B cell (primary cell): ENCODE results near the gene RPLP1. TPM values are rescaled to one million over a fixed set of nuclear protein-coding genes. Genes with fewer than 3 reads are reported as not detected.

ENCODE experiments used
- ATAC-seq: fragments of 200-7000 bp; cut with Tn5 transposase; one replicate; pipeline ENCODE4 v1.10.0; 2021; ENCODE audit warnings: low read depth, mild to moderate bottlenecking, moderate number of reproducible peaks, moderate library complexity
- CTCF ChIA-PET: fragments of 350-600 bp; sonication (Branson Sonifier 250); formaldehyde crosslinking; loops from one replicate; lab custom pipeline; 2021; ENCODE audit warnings: antibody characterized with exemption, inconsistent platforms; lab: Charles Lee
- POLR2A ChIA-PET: fragments of 350-600 bp; sonication (Branson Sonifier 250); formaldehyde crosslinking; loops from one replicate; lab custom pipeline; 2021; ENCODE audit warnings: antibody characterized with exemption; lab: Charles Lee
- DNase-seq: peaks from one replicate; pipeline ENCODE4 v3.0.0; 2013
- H2AFZ ChIP-seq: 2 replicates; pipeline ENCODE4 v1.6.1; 2012; ENCODE audit warnings: mild to moderate bottlenecking, low read depth, low read length; ENCODE audit not compliant: insufficient read depth, poor library complexity, severe bottlenecking
- H3K27ac ChIP-seq, 2 donors: 1 replicate in 1 of 2; 2 replicates in 1 of 2; pipeline ENCODE4 v1.5.1; 2012 to 2013; ENCODE audit warnings: low read length in 2 of 2, mild to moderate bottlenecking in 2 of 2, moderate library complexity in 1 of 2
- H3K27me3 ChIP-seq, 4 experiments: fragments of 200-600 bp in 1 of 4; sonication (generic) in 1 of 4; replicated peaks in 1 of 4; 1 replicate in 2 of 4; 2 replicates in 2 of 4; pipeline versions ENCODE4 v1.6.1 to v1.7.0; 2013 to 2016; ENCODE audit warnings: low read length in 3 of 4, mild to moderate bottlenecking in 2 of 4, mixed read lengths in 1 of 4, moderate library complexity in 1 of 4; ENCODE audit not compliant: insufficient read depth in 4 of 4, control insufficient read depth in 3 of 4; ENCODE audit errors: control extremely low read depth in 1 of 4
- H3K36me3 ChIP-seq, 2 experiments: replicated peaks in 1 of 2; 1 replicate in 1 of 2; 2 replicates in 1 of 2; pipeline versions ENCODE4 v1.6.1 to v1.7.1; 2013; ENCODE audit warnings: low read length in 1 of 2; ENCODE audit not compliant: insufficient read depth in 2 of 2, control insufficient read depth in 1 of 2; ENCODE audit errors: control extremely low read depth in 1 of 2, extremely low read depth in 1 of 2
- H3K4me1 ChIP-seq, 2 donors: fragments of 200-600 bp in 1 of 2; sonication (generic) in 1 of 2; 1 replicate in 1 of 2; 2 replicates in 1 of 2; pipeline versions ENCODE4 v1.5.1 to v1.6.1; 2013 to 2017; ENCODE audit warnings: low read length in 2 of 2; ENCODE audit not compliant: control insufficient read depth in 2 of 2, insufficient read depth in 2 of 2
- H3K4me2 ChIP-seq: replicated peaks from 2 replicates; pipeline ENCODE3; 2012; ENCODE audit warnings: mild to moderate bottlenecking, low read depth, low read length; ENCODE audit not compliant: poor library complexity, severe bottlenecking
- H3K4me3 ChIP-seq, 5 experiments: fragments of 200-600 bp in 1 of 5; sonication (generic) in 1 of 5; 1 replicate in 3 of 5; 2 replicates in 2 of 5; pipeline versions ENCODE4 v1.5.1 to v1.7.0; 2011 to 2016; ENCODE audit warnings: low read length in 4 of 5, mild to moderate bottlenecking in 4 of 5, low read depth in 2 of 5, control low read depth in 1 of 5, moderate library complexity in 1 of 5; ENCODE audit not compliant: insufficient read depth in 1 of 5; ENCODE audit errors: control extremely low read depth in 1 of 5, extremely low read depth in 1 of 5
- H3K79me2 ChIP-seq: fragments of 200-600 bp; sonication (generic); one replicate; pipeline ENCODE4 v1.6.0; 2016; ENCODE audit warnings: low read length; ENCODE audit not compliant: control insufficient read depth, insufficient read depth
- H3K9ac ChIP-seq: fragments of 200-600 bp; sonication (generic); 2 replicates; pipeline ENCODE4 v1.6.1; 2017; ENCODE audit warnings: mild to moderate bottlenecking, low read length, moderate library complexity
- H3K9me3 ChIP-seq, 3 donors: one replicate each; pipeline versions ENCODE4 v1.6.1 to v1.7.1; 2013; ENCODE audit warnings: low read length in 2 of 3; ENCODE audit not compliant: control insufficient read depth in 2 of 3, insufficient read depth in 1 of 3; ENCODE audit errors: control extremely low read depth in 1 of 3
- H4K20me1 ChIP-seq: 2 replicates; pipeline ENCODE4 v1.6.0; 2012; ENCODE audit warnings: mild to moderate bottlenecking, low read length; ENCODE audit not compliant: insufficient read depth, control insufficient read depth, poor library complexity, severe bottlenecking
- H3K27ac Mint-ChIP-seq: one replicate; pipeline ENCODE4 v1.8.0; 2021; ENCODE audit warnings: mixed read lengths
- H3K27me3 Mint-ChIP-seq: one replicate; pipeline ENCODE4 v1.8.0; 2021; ENCODE audit warnings: mixed read lengths
- H3K4me1 Mint-ChIP-seq: one replicate; pipeline ENCODE4 v1.8.0; 2021; ENCODE audit warnings: mixed read lengths
- H3K4me3 Mint-ChIP-seq: one replicate; pipeline ENCODE4 v1.8.0; 2021; ENCODE audit warnings: mixed read lengths
- H3K9me3 Mint-ChIP-seq: one replicate; pipeline ENCODE4 v1.8.0; 2022; ENCODE audit warnings: mixed read lengths; ENCODE audit not compliant: insufficient read depth
- CTCF ChIP-seq: fragments of 200-600 bp; IDR thresholded peaks from one replicate; pipeline ENCODE4 v1.8.0; 2022; ENCODE audit warnings: antibody characterized with exemption, mild to moderate bottlenecking
- EZH2 ChIP-seq: IDR thresholded peaks from 2 replicates; pipeline ENCODE4 v1.6.1; 2012; ENCODE audit warnings: borderline replicate concordance, low read depth, mild to moderate bottlenecking, moderate library complexity, low read length; ENCODE audit not compliant: insufficient read depth, poor library complexity, severe bottlenecking
- WGBS: methylation state at CpG from one replicate; pipeline ENCODE4 v1.1.5; 2013; ENCODE audit warnings: missing lambda C conversion rate; ENCODE audit not compliant: insufficient coverage; 5-methylcytosine and 5-hydroxymethylcytosine counted together
- intact Hi-C: fragments of 100-400 bp; cut with micrococcal nuclease; formaldehyde crosslinking; loops from one replicate; pipeline ENCODE4 v1.10.0; 2022
- polyA plus RNA-seq: library from polyadenylated mRNA; depleted of rRNA; stranded (reverse); fragments of >200 nt; gene quantifications from 2 replicates; pipeline ENCODE4 v1.2.3, GENCODE V29; 2012
- total RNA-seq, 2 donors: library from RNA; stranded (reverse); fragments of 120-200 nt in 1 of 2; gene quantifications; 1 replicate in 1 of 2; 2 replicates in 1 of 2; pipeline versions ENCODE4 v1.2.3 to v1.2.4, GENCODE V29; 2013 to 2022

RPLP1 gene
- total and polyA plus RNA-seq, 2 donors (not counting 1 experiment from before 2014, with no cell fraction given): 2,373 to 2,470 TPM

- Mint-ChIP-seq H3K27ac (no peak overlapping the region), H3K27me3 (peaks cover 6% of the 10 kb centered on the region), H3K4me3 (no peak overlapping the region), H3K4me1 (no peaks in the 10 kb centered on the region), H3K9me3 (no peaks in the 10 kb centered on the region)
- no peaks in the 10 kb centered on the region for H3K79me2 ChIP-seq
- intact Hi-C loops: no loop called here
- no peaks in the 10 kb centered on the region for H3K4me1 ChIP-seq
- TF ChIP-seq CTCF (no peak), EZH2 (no peak)
- CTCF ChIA-PET: no interaction called here
- no peak overlapping the region for H3K27ac ChIP-seq
- WGBS: 92% methylated on average over 13 of the region's 15 CpGs
- no peaks in the 10 kb centered on the region for H3K36me3 ChIP-seq
- H4K20me1 ChIP-seq: no peaks in the 10 kb centered on the region
- POLR2A ChIA-PET: no interaction called here
- no peak overlapping the region for H3K4me3 ChIP-seq
- ATAC-seq (no peak), DNase-seq (no peak)
- H3K9me3 ChIP-seq: no peaks in the 10 kb centered on the region
- H3K9ac ChIP-seq: no peak overlapping the region
- no peaks in the 10 kb centered on the region for H3K27me3 ChIP-seq
- no peak overlapping the region for H3K4me2 ChIP-seq
- H2AFZ ChIP-seq: no peak overlapping the region
Measured at GRCh38 chr15:69498282-69498681, 45.7 kb downstream of the RPLP1 start.

GRCh38 chr15:69498987-69499386, 46.4 kb downstream of the RPLP1 start:
- no peak for TF ChIP-seq EZH2
- TF ChIP-seq CTCF: no peak
- POLR2A ChIA-PET: no interaction called here
- no peaks in the 10 kb centered on the region for H3K9me3 Mint-ChIP-seq
- H3K4me3 ChIP-seq: no peak overlapping the region
- H3K27ac Mint-ChIP-seq: no peak overlapping the region
- WGBS: 89% methylated on average over 6 of the region's 6 CpGs
- CTCF ChIA-PET: no interaction called here
- H3K4me1 ChIP-seq: no peaks in the 10 kb centered on the region
- no peaks in the 10 kb centered on the region for H3K36me3 ChIP-seq
- H3K27ac ChIP-seq: no peak overlapping the region
- no peak overlapping the region for H3K4me3 Mint-ChIP-seq
- H3K79me2 ChIP-seq: no peaks in the 10 kb centered on the region
- intact Hi-C loops: no loop called here
- H3K27me3 ChIP-seq: no peaks in the 10 kb centered on the region
- H3K27me3 Mint-ChIP-seq: peaks cover 6% of the 10 kb centered on the region
- H3K4me1 Mint-ChIP-seq: no peaks in the 10 kb centered on the region
- H4K20me1 ChIP-seq: no peaks in the 10 kb centered on the region
- H3K9me3 ChIP-seq: no peaks in the 10 kb centered on the region
- H3K4me2 ChIP-seq: no peak overlapping the region
- DNase-seq: no peak
- H2AFZ ChIP-seq: no peak overlapping the region
- no peak overlapping the region for H3K9ac ChIP-seq
- ATAC-seq: no peak
